Measurements from ENCODE around the gene DISC1.

- TF ChIP-seq CTCF (IDR thresholded peaks at IDR 0.05; ENCODE audit: insufficient read depth, low read length, poor library complexity, severe bottlenecking) (no peak), EZH2phosphoT487 (conservative IDR thresholded peaks at IDR 0.05; ENCODE audit: low read length) (no peak)
These were observed 309.3 kb downstream of the DISC1 start for GRCh38 chr1:231935856-231936255.
